Epithelial cell of proximal tubule (primary cell): ENCODE measurements around the gene FAF1. TPM values are rescaled to one million over a fixed set of nuclear protein-coding genes. Genes with fewer than 3 reads are reported as not detected.

Experiments
- DNase-seq: peaks from one replicate; pipeline ENCODE4 v3.0.0-alpha.2; 2011; ENCODE audit warnings: low read depth
- H3K4me3 ChIP-seq: 2 replicates; pipeline ENCODE4 v1.5.1; 2011; ENCODE audit warnings: low read depth, mild to moderate bottlenecking, low read length
- CTCF ChIP-seq: conservative IDR thresholded peaks from 2 replicates; pipeline ENCODE4 v1.5.1; 2012; ENCODE audit warnings: low read depth, mild to moderate bottlenecking, low read length
- total RNA-seq: library from RNA; depleted of rRNA; stranded (reverse); fragments of >200 nt; gene quantifications from 2 replicates; pipeline ENCODE4 v1.2.3, GENCODE V29; 2015

Gene FAF1
- total RNA-seq, 1 donor from 2014 or later, result 54.1 TPM

GRCh38 chr1:50978144-50978851 is 18.2 kb upstream of the FAF1 start:
- H3K4me3 ChIP-seq, result peak overlapping the region; percentile 72
- no peak for TF ChIP-seq CTCF
- DNase-seq, result no peak

- peak overlapping the region; percentile 72 for H3K4me3 ChIP-seq
- no peak for TF ChIP-seq CTCF
- DNase-seq, result no peak
These were observed 17.6 kb upstream of the FAF1 start for GRCh38 chr1:50977575-50978143.

GRCh38 chr1:50976890-50977574 is 17.0 kb upstream of the FAF1 start:
- peak overlapping the region; percentile 72 for H3K4me3 ChIP-seq
- no peak for TF ChIP-seq CTCF
- DNase-seq, result no peak

- no peak for DNase-seq
- no peak for TF ChIP-seq CTCF
- H3K4me3 ChIP-seq, result peak overlapping the region; percentile 72
These were observed 16.2 kb upstream of the FAF1 start for GRCh38 chr1:50976111-50976889.

GRCh38 chr1:50975436-50975835 is 15.4 kb upstream of the FAF1 start:
- DNase-seq, result no peak
- TF ChIP-seq CTCF, result no peak
- no peak overlapping the region for H3K4me3 ChIP-seq

- H3K4me3 ChIP-seq, result no peak overlapping the region
- no peak for TF ChIP-seq CTCF
- no peak for DNase-seq
These were observed 14.5 kb upstream of the FAF1 start for GRCh38 chr1:50974618-50974935.
